IMR-90 (cell line): ENCODE data around the gene DRAXIN.

Experiments
- BHLHE40 ChIP-seq: fragments of 150-350 bp; IDR thresholded peaks from 2 replicates; pipeline ENCODE4 v1.6.1; 2016; ENCODE audit warnings: mild to moderate bottlenecking, low read depth, low read length
- CEBPB ChIP-seq: IDR thresholded peaks from 2 replicates; pipeline ENCODE4 v1.6.1; 2012; ENCODE audit warnings: low read depth, low read length, improper control_type of control experiment
- CHD1 ChIP-seq: IDR thresholded peaks from 2 replicates; pipeline ENCODE4 v1.6.1; 2012; ENCODE audit warnings: low read depth, low read length, improper control_type of control experiment
- MAFK ChIP-seq: IDR thresholded peaks from 2 replicates; pipeline ENCODE4 v1.6.1; 2012; ENCODE audit warnings: low read depth, low read length, improper control_type of control experiment
- MAZ ChIP-seq: IDR thresholded peaks from 2 replicates; pipeline ENCODE4 v1.6.1; 2012; ENCODE audit warnings: low read depth, mild to moderate bottlenecking, low read length, improper control_type of control experiment, moderate library complexity, borderline replicate concordance
- MXI1 ChIP-seq: IDR thresholded peaks from 2 replicates; pipeline ENCODE4 v1.6.1; 2012; ENCODE audit warnings: low read depth, mild to moderate bottlenecking, low read length, moderate library complexity, borderline replicate concordance
- NFE2L2 ChIP-seq: fragments of 150-350 bp; IDR thresholded peaks from 2 replicates; pipeline ENCODE4 v1.6.1; 2016; ENCODE audit warnings: low read depth, mild to moderate bottlenecking, low read length
- POLR2A ChIP-seq: IDR thresholded peaks from 2 replicates; pipeline ENCODE4 v1.6.1; 2012; ENCODE audit warnings: mild to moderate bottlenecking, low read depth, low read length
- RAD21 ChIP-seq: IDR thresholded peaks from 2 replicates; pipeline ENCODE4 v1.6.1; 2012; ENCODE audit warnings: low read length, improper control_type of control experiment
- RCOR1 ChIP-seq: IDR thresholded peaks from 2 replicates; pipeline ENCODE4 v1.6.1; 2012; ENCODE audit warnings: mild to moderate bottlenecking, low read length, improper control_type of control experiment; ENCODE audit not compliant: insufficient replicate concordance
- SMC3 ChIP-seq: fragments of 150-350 bp; IDR thresholded peaks from 2 replicates; pipeline ENCODE4 v1.6.1; 2016; ENCODE audit warnings: low read depth, mild to moderate bottlenecking, antibody characterized with exemption, low read length, moderate library complexity
- TF ChIP-seq, protein P1 (sequence below): conservative IDR thresholded peaks from 2 replicates; pipeline ENCODE4 v1.5.1; 2012; ENCODE audit warnings: mild to moderate bottlenecking, low read depth, low read length, improper control_type of control experiment

DNA sequence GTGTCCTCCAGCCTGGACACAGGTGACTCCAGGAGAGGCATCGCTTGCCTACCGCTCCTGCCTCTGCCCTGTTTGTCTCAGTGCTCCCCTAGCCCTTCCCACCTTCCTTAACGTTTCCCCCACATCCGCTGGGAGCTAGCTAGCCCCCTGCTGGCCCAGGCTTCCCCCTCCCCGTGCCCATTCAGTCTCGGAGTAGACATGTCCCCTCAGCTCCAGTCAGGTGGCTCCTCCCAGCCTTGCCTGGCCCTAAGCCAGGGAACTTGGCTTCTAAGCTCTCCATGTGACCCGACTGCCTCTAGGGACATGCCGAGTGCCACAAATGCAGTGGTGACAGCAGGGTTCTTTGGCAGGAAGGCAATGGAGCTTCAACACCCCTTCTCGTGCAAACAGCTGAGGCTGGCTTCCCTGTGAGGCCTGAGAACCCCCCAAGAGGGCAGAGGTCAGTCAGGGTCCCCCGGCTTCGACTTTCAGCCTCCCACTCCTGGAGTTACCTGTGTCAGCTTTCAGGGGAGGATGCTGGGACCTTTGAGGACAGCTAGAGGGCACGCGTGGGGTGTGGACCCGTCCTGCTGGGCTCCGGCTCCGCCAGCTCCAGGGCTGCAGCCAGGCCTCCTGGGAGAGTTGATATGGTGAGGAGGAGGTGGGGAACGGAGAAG lies 16.2 kb downstream of the DRAXIN start:
- TF ChIP-seq, protein P1, sequence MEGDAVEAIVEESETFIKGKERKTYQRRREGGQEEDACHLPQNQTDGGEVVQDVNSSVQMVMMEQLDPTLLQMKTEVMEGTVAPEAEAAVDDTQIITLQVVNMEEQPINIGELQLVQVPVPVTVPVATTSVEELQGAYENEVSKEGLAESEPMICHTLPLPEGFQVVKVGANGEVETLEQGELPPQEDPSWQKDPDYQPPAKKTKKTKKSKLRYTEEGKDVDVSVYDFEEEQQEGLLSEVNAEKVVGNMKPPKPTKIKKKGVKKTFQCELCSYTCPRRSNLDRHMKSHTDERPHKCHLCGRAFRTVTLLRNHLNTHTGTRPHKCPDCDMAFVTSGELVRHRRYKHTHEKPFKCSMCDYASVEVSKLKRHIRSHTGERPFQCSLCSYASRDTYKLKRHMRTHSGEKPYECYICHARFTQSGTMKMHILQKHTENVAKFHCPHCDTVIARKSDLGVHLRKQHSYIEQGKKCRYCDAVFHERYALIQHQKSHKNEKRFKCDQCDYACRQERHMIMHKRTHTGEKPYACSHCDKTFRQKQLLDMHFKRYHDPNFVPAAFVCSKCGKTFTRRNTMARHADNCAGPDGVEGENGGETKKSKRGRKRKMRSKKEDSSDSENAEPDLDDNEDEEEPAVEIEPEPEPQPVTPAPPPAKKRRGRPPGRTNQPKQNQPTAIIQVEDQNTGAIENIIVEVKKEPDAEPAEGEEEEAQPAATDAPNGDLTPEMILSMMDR, result no peak
- no peak for TF ChIP-seq POLR2A
- no peak for TF ChIP-seq RAD21
- no peak for TF ChIP-seq BHLHE40
- TF ChIP-seq CEBPB, result no peak
- TF ChIP-seq CHD1, result no peak
- no peak for TF ChIP-seq MAFK
- no peak for TF ChIP-seq MXI1
- no peak for TF ChIP-seq NFE2L2
- TF ChIP-seq SMC3, result no peak
- TF ChIP-seq RCOR1, result no peak
- no peak for TF ChIP-seq MAZ
